ENCODE results near the gene RPS3.

RPS3 gene

GRCh38 chr11:75430714-75431532 is 31.6 kb downstream of the RPS3 start:
- no peak for DNase-seq
- H2BK15ac ChIP-seq (ENCODE audit: low read depth, poor library complexity, severe bottlenecking), result no peak overlapping the region
- H4K91ac ChIP-seq (ENCODE audit: low read length), result no peak overlapping the region
- no peak overlapping the region for H2BK120ac ChIP-seq (ENCODE audit: low read depth, low read length)
- H3K18ac ChIP-seq (ENCODE audit: low read depth in 1 of 2, low read length in 2 of 2), result no peak overlapping the region
- H2AFZ ChIP-seq (ENCODE audit: low read depth, low read length), result peak overlapping the region; percentile 76
- 41% methylated on average over 32 of the region's 32 CpGs for WGBS
- H3K9ac ChIP-seq (ENCODE audit: low read length), result peak overlapping the region; percentile 53
- H3K79me1 ChIP-seq (replicated peaks; ENCODE audit: low read length, poor library complexity, severe bottlenecking), result no peaks in the 10 kb centered on the region
- no peak overlapping the region for H3K23ac ChIP-seq (ENCODE audit: low read length in 2 of 2)
- peak overlapping the region; percentile 71 for H3K4me2 ChIP-seq (ENCODE audit: low read length, poor library complexity, severe bottlenecking)
- H3K14ac ChIP-seq (ENCODE audit: low read length in 2 of 2), result no peak overlapping the region
- no peak overlapping the region for H2BK12ac ChIP-seq (ENCODE audit: low read length in 2 of 2)
- H3K27ac ChIP-seq (ENCODE audit: low read length, poor library complexity, severe bottlenecking), result no peak overlapping the region
- peaks cover 49 to 50% of the 10 kb centered on the region in 2 experiments for H3K27me3 ChIP-seq (ENCODE audit: control insufficient read depth in 1 of 2, insufficient read depth in 1 of 2, low read length in 2 of 2)
- H3K4ac ChIP-seq (ENCODE audit: low read depth in 1 of 2, low read length in 2 of 2), result no peak overlapping the region
- H3K4me1 ChIP-seq (ENCODE audit: control insufficient read depth, insufficient read depth, low read depth, low read length), result peaks cover 12% of the 10 kb centered on the region
- H2AK5ac ChIP-seq (ENCODE audit: low read length, severe bottlenecking), result no peak overlapping the region
- H2BK5ac ChIP-seq (ENCODE audit: low read depth, low read length, poor library complexity, severe bottlenecking), result no peak overlapping the region
- peaks cover 4% of the 10 kb centered on the region for H3K9me3 ChIP-seq (ENCODE audit: control insufficient read depth, low read length)
- no peak overlapping the region for H4K8ac ChIP-seq (ENCODE audit: low read length)
- H3K36me3 ChIP-seq (ENCODE audit: control insufficient read depth in 1 of 2, insufficient read depth in 2 of 2, low read depth in 1 of 2, low read length in 2 of 2), result no peaks in the 10 kb centered on the region
- peak overlapping the region; percentile 47 to 61 for H3K4me3 ChIP-seq (ENCODE audit: insufficient read depth in 1 of 2, low read depth in 1 of 2, low read length in 2 of 2)

GRCh38 chr11:75431533-75432525 is 32.5 kb downstream of the RPS3 start:
- Histone ChIP-seq H4K91ac (ENCODE audit: low read length) (no peak overlapping the region), H3K23ac (ENCODE audit: low read length in 2 of 2) (no peak overlapping the region), H3K9ac (ENCODE audit: low read length) (no peak overlapping the region), H3K14ac (ENCODE audit: low read length in 2 of 2) (no peak overlapping the region), H3K27me3 (ENCODE audit: control insufficient read depth in 1 of 2, insufficient read depth in 1 of 2, low read length in 2 of 2) (peaks cover 49 to 50% of the 10 kb centered on the region in 2 experiments), H2BK120ac (ENCODE audit: low read depth, low read length) (no peak overlapping the region), H3K4me2 (ENCODE audit: low read length, poor library complexity, severe bottlenecking) (no peak overlapping the region), H2AK5ac (ENCODE audit: low read length, severe bottlenecking) (no peak overlapping the region), H2AFZ (ENCODE audit: low read depth, low read length) (no peak overlapping the region), H3K36me3 (ENCODE audit: control insufficient read depth in 1 of 2, insufficient read depth in 2 of 2, low read depth in 1 of 2, low read length in 2 of 2) (no peaks in the 10 kb centered on the region), H4K8ac (ENCODE audit: low read length) (no peak overlapping the region), H2BK12ac (ENCODE audit: low read length in 2 of 2) (no peak overlapping the region), H2BK15ac (ENCODE audit: low read depth, poor library complexity, severe bottlenecking) (no peak overlapping the region), H3K79me1 (replicated peaks; ENCODE audit: low read length, poor library complexity, severe bottlenecking) (no peaks in the 10 kb centered on the region), H3K18ac (ENCODE audit: low read depth in 1 of 2, low read length in 2 of 2) (no peak overlapping the region), H3K27ac (ENCODE audit: low read length, poor library complexity, severe bottlenecking) (no peak overlapping the region), H3K4me3 (ENCODE audit: insufficient read depth in 1 of 2, low read depth in 1 of 2, low read length in 2 of 2) (no peak overlapping the region), H3K4ac (ENCODE audit: low read depth in 1 of 2, low read length in 2 of 2) (no peak overlapping the region), H3K9me3 (ENCODE audit: control insufficient read depth, low read length) (peaks cover 4% of the 10 kb centered on the region), H2BK5ac (ENCODE audit: low read depth, low read length, poor library complexity, severe bottlenecking) (no peak overlapping the region), H3K4me1 (ENCODE audit: control insufficient read depth, insufficient read depth, low read depth, low read length) (peaks cover 12% of the 10 kb centered on the region)
- no peak for DNase-seq
- WGBS, result 66% methylated on average over 16 of the region's 16 CpGs

GRCh38 chr11:75432911-75433321 is 33.6 kb downstream of the RPS3 start, which contains the start of gene KLHL35:
Gene KLHL35, minus strand, starts transcription at chr11:75433203. Its CDS starts 2,574 bp downstream, at chr11:75430629.
- Histone ChIP-seq H2BK12ac (ENCODE audit: low read length in 2 of 2) (no peak within 1 kb of the TSS), H3K4me1 (ENCODE audit: control insufficient read depth, insufficient read depth, low read depth, low read length) (peaks cover 14% of the 10 kb centered on the region), H3K79me1 (replicated peaks; ENCODE audit: low read length, poor library complexity, severe bottlenecking) (no peaks in the 10 kb centered on the region), H3K27ac (ENCODE audit: low read length, poor library complexity, severe bottlenecking) (no peak within 1 kb of the TSS), H2AFZ (ENCODE audit: low read depth, low read length) (no peak within 1 kb of the TSS), H3K18ac (ENCODE audit: low read depth in 1 of 2, low read length in 2 of 2) (no peak within 1 kb of the TSS), H3K23ac (ENCODE audit: low read length in 2 of 2) (peak within 1 kb of the TSS in 1 of 2 experiments; percentile 2), H3K9ac (ENCODE audit: low read length) (no peak within 1 kb of the TSS), H3K14ac (ENCODE audit: low read length in 2 of 2) (peak within 1 kb of the TSS in 1 of 2 experiments; percentile 2), H3K9me3 (ENCODE audit: control insufficient read depth, low read length) (peaks cover 4% of the 10 kb centered on the region), H2BK5ac (ENCODE audit: low read depth, low read length, poor library complexity, severe bottlenecking) (no peak within 1 kb of the TSS), H2BK120ac (ENCODE audit: low read depth, low read length) (no peak within 1 kb of the TSS), H4K91ac (ENCODE audit: low read length) (no peak within 1 kb of the TSS), H3K4me2 (ENCODE audit: low read length, poor library complexity, severe bottlenecking) (no peak within 1 kb of the TSS), H2BK15ac (ENCODE audit: low read depth, poor library complexity, severe bottlenecking) (no peak within 1 kb of the TSS), H2AK5ac (ENCODE audit: low read length, severe bottlenecking) (no peak within 1 kb of the TSS), H4K8ac (ENCODE audit: low read length) (no peak within 1 kb of the TSS), H3K4ac (ENCODE audit: low read depth in 1 of 2, low read length in 2 of 2) (no peak within 1 kb of the TSS), H3K4me3 (ENCODE audit: insufficient read depth in 1 of 2, low read depth in 1 of 2, low read length in 2 of 2) (no peak within 1 kb of the TSS), H3K27me3 (ENCODE audit: control insufficient read depth in 1 of 2, insufficient read depth in 1 of 2, low read length in 2 of 2) (peaks cover 49 to 50% of the 10 kb centered on the region in 2 experiments), H3K36me3 (ENCODE audit: control insufficient read depth in 1 of 2, insufficient read depth in 2 of 2, low read depth in 1 of 2, low read length in 2 of 2) (no peaks in the 10 kb centered on the region)
- WGBS, result 25% methylated on average over 14 of the region's 14 CpGs
- DNase-seq, result no peak

GRCh38 chr11:75433443-75433842 is 34.1 kb downstream of the RPS3 start:
- H2BK120ac ChIP-seq (ENCODE audit: low read depth, low read length), result no peak overlapping the region
- H2BK5ac ChIP-seq (ENCODE audit: low read depth, low read length, poor library complexity, severe bottlenecking), result no peak overlapping the region
- no peak overlapping the region for H2BK12ac ChIP-seq (ENCODE audit: low read length in 2 of 2)
- DNase-seq, result no peak
- no peak overlapping the region for H3K14ac ChIP-seq (ENCODE audit: low read length in 2 of 2)
- no peaks in the 10 kb centered on the region for H3K36me3 ChIP-seq (ENCODE audit: control insufficient read depth in 1 of 2, insufficient read depth in 2 of 2, low read depth in 1 of 2, low read length in 2 of 2)
- peaks cover 15% of the 10 kb centered on the region for H3K4me1 ChIP-seq (ENCODE audit: control insufficient read depth, insufficient read depth, low read depth, low read length)
- no peak overlapping the region for H2AFZ ChIP-seq (ENCODE audit: low read depth, low read length)
- H3K23ac ChIP-seq (ENCODE audit: low read length in 2 of 2), result no peak overlapping the region
- 74% methylated on average over 6 of the region's 6 CpGs for WGBS
- H3K9ac ChIP-seq (ENCODE audit: low read length), result no peak overlapping the region
- no peak overlapping the region for H2AK5ac ChIP-seq (ENCODE audit: low read length, severe bottlenecking)
- H3K27ac ChIP-seq (ENCODE audit: low read length, poor library complexity, severe bottlenecking), result no peak overlapping the region
- H3K4ac ChIP-seq (ENCODE audit: low read depth in 1 of 2, low read length in 2 of 2), result no peak overlapping the region
- H3K79me1 ChIP-seq (replicated peaks; ENCODE audit: low read length, poor library complexity, severe bottlenecking), result no peaks in the 10 kb centered on the region
- no peak overlapping the region for H4K8ac ChIP-seq (ENCODE audit: low read length)
- no peak overlapping the region for H2BK15ac ChIP-seq (ENCODE audit: low read depth, poor library complexity, severe bottlenecking)
- no peak overlapping the region for H3K18ac ChIP-seq (ENCODE audit: low read depth in 1 of 2, low read length in 2 of 2)
- H3K4me2 ChIP-seq (ENCODE audit: low read length, poor library complexity, severe bottlenecking), result no peak overlapping the region
- H4K91ac ChIP-seq (ENCODE audit: low read length), result no peak overlapping the region
- H3K27me3 ChIP-seq (ENCODE audit: control insufficient read depth in 1 of 2, insufficient read depth in 1 of 2, low read length in 2 of 2), result peaks cover 46 to 49% of the 10 kb centered on the region in 2 experiments
- peaks cover 4% of the 10 kb centered on the region for H3K9me3 ChIP-seq (ENCODE audit: control insufficient read depth, low read length)
- no peak overlapping the region for H3K4me3 ChIP-seq (ENCODE audit: insufficient read depth in 1 of 2, low read depth in 1 of 2, low read length in 2 of 2)

Measured in mesenchymal stem cell (in vitro differentiated cells and primary cell).